Ascending aorta (tissue), 2 donors: ENCODE measurements around the gene NPAS3. TPM values are rescaled to one million over a fixed set of nuclear protein-coding genes. Genes with fewer than 3 reads are reported as not detected.

Experiments
- DNase-seq, 2 donors: peaks; one replicate each; pipeline ENCODE4 v3.0.0-alpha.2; 2019; ENCODE audit warnings: low spot score in 2 of 2
- H3K27ac ChIP-seq, 2 donors: fragments of 200-600 bp; sonication (generic); one replicate each; pipeline ENCODE4 v1.5.1; 2016 to 2017; ENCODE audit warnings: mild to moderate bottlenecking in 1 of 2
- H3K27me3 ChIP-seq: fragments of 200-600 bp; sonication (generic); one replicate; pipeline ENCODE4 v1.5.1; 2017
- H3K36me3 ChIP-seq, 2 donors: fragments of 200-600 bp; sonication (generic); one replicate each; pipeline ENCODE4 v1.5.1; 2016
- H3K4me1 ChIP-seq, 2 donors: fragments of 200-600 bp; sonication (generic); one replicate each; pipeline ENCODE4 v1.5.1; 2016 to 2017; ENCODE audit warnings: mild to moderate bottlenecking in 1 of 2
- H3K4me3 ChIP-seq, 2 donors: fragments of 200-600 bp; sonication (generic); one replicate each; pipeline ENCODE4 v1.5.1; 2016 to 2017; ENCODE audit warnings: mild to moderate bottlenecking in 1 of 2
- H3K9me3 ChIP-seq, 2 donors: fragments of 200-600 bp; sonication (generic); one replicate each; pipeline ENCODE4 v1.5.1; 2016
- CTCF ChIP-seq, 3 experiments: fragments of 200-600 bp in 2 of 3; fragments of 450-650 bp in 1 of 3; sonication (generic) in 2 of 3; IDR thresholded peaks; one replicate each; pipeline ENCODE4 v1.5.1; 2016 to 2019; ENCODE audit warnings: antibody characterized with exemption in 3 of 3, mild to moderate bottlenecking in 1 of 3, moderate library complexity in 1 of 3
- intact Hi-C: fragments of 100-400 bp; cut with DNase I; formaldehyde crosslinking; loops from one replicate; pipeline ENCODE4 v1.15.1; 2023
- total RNA-seq: library from RNA; depleted of rRNA; stranded (reverse); fragments of >200 nt; gene quantifications from one replicate; pipeline ENCODE4 v1.1.0, GENCODE V29; 2016

The NPAS3 gene
- total RNA-seq, 1 donor from 2014 or later: not detected

GRCh38 chr14:33711194-33711593 lies 772.5 kb downstream of the NPAS3 start:
- no peak for TF ChIP-seq CTCF (IDR thresholded peaks at IDR 0.05)
- DNase-seq: no peak
- intact Hi-C loops: no loop called here
- no peaks in the 10 kb centered on the region for H3K9me3 ChIP-seq
- H3K27me3 ChIP-seq: no peaks in the 10 kb centered on the region
- no peak overlapping the region for H3K27ac ChIP-seq
- H3K4me3 ChIP-seq: no peak overlapping the region
- no peaks in the 10 kb centered on the region for H3K4me1 ChIP-seq
- no peaks in the 10 kb centered on the region for H3K36me3 ChIP-seq

- Histone ChIP-seq H3K27me3 (no peaks in the 10 kb centered on the region), H3K36me3 (no peaks in the 10 kb centered on the region), H3K4me1 (no peaks in the 10 kb centered on the region), H3K27ac (no peak overlapping the region), H3K9me3 (no peaks in the 10 kb centered on the region), H3K4me3 (no peak overlapping the region)
- intact Hi-C loops: no loop called here
- DNase-seq: no peak
- TF ChIP-seq CTCF (IDR thresholded peaks at IDR 0.05): no peak
Observed at GRCh38 chr14:33711811-33712216, 773.1 kb downstream of the NPAS3 start.

GRCh38 chr14:33714527-33715226 lies 776.0 kb downstream of the NPAS3 start:
- Histone ChIP-seq H3K27me3 (no peaks in the 10 kb centered on the region), H3K27ac (no peak overlapping the region), H3K4me3 (no peak overlapping the region), H3K4me1 (no peaks in the 10 kb centered on the region), H3K36me3 (no peaks in the 10 kb centered on the region), H3K9me3 (no peaks in the 10 kb centered on the region)
- no peak for TF ChIP-seq CTCF (IDR thresholded peaks at IDR 0.05)
- intact Hi-C loops: no loop called here
- DNase-seq: no peak

- no peaks in the 10 kb centered on the region for H3K36me3 ChIP-seq
- DNase-seq: no peak
- no peak for TF ChIP-seq CTCF (IDR thresholded peaks at IDR 0.05)
- H3K27ac ChIP-seq: no peak overlapping the region
- H3K4me1 ChIP-seq: no peaks in the 10 kb centered on the region
- intact Hi-C loops: no loop called here
- no peaks in the 10 kb centered on the region for H3K27me3 ChIP-seq
- H3K4me3 ChIP-seq: no peak overlapping the region
- no peaks in the 10 kb centered on the region for H3K9me3 ChIP-seq
Observed at GRCh38 chr14:33715227-33715528, 776.5 kb downstream of the NPAS3 start.

GRCh38 chr14:33716921-33717320 lies 778.2 kb downstream of the NPAS3 start:
- Histone ChIP-seq H3K27me3 (no peaks in the 10 kb centered on the region), H3K9me3 (no peaks in the 10 kb centered on the region), H3K27ac (no peak overlapping the region), H3K4me3 (no peak overlapping the region), H3K4me1 (no peaks in the 10 kb centered on the region), H3K36me3 (no peaks in the 10 kb centered on the region)
- DNase-seq: no peak
- intact Hi-C loops: no loop called here
- TF ChIP-seq CTCF (IDR thresholded peaks at IDR 0.05): no peak

DNA sequence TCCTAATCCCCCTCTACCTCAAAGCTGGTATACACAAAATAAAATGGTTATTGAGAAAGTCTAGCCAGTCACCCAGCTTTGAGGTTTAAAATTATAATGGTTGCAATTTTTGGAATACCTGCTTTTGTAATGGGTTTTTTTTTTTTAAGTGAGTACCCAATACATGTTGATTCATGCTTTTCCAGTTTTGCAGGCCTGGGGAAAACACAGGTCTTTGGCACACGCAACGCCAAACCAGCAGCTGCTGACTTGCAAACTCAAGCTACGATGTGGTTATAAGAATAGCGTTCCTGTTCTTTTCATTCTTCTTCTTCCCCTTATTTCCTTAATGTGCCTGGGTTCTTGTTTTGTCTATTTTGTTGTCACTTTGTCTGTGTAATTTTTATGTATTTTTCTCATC lies 779.2 kb downstream of the NPAS3 start:
- no peak for TF ChIP-seq CTCF (IDR thresholded peaks at IDR 0.05)
- Histone ChIP-seq H3K9me3 (no peaks in the 10 kb centered on the region), H3K36me3 (no peaks in the 10 kb centered on the region), H3K27me3 (no peaks in the 10 kb centered on the region), H3K4me3 (no peak overlapping the region), H3K27ac (no peak overlapping the region), H3K4me1 (no peaks in the 10 kb centered on the region)
- intact Hi-C loops: no loop called here
- DNase-seq: no peak
